Lung (tissue), 12 donors: Measurements from ENCODE around the gene FAM83F. TPM values are rescaled to one million over a fixed set of nuclear protein-coding genes. Genes with fewer than 3 reads are reported as not detected.

Experiments used
- ATAC-seq: fragments of 200-7000 bp; cut with Tn5 transposase; one replicate; pipeline ENCODE4 v1.9.1; 2020; ENCODE audit warnings: moderate number of reproducible peaks; ENCODE audit not compliant: insufficient read depth, low FRiP score
- DNase-seq, 3 donors: peaks; one replicate each; pipeline ENCODE4 v3.0.0-alpha.2; 2013 to 2017
- H3K27ac ChIP-seq, 2 donors: one replicate each; pipeline ENCODE4 v1.5.1; 2013; ENCODE audit warnings: mild to moderate bottlenecking in 2 of 2, moderate library complexity in 2 of 2, control low read depth in 1 of 2, inconsistent platforms in 1 of 2, low read depth in 1 of 2, low read length in 1 of 2
- H3K27me3 ChIP-seq, 3 donors: one replicate each; pipeline ENCODE4 v1.5.1; 2013; ENCODE audit warnings: low read length in 2 of 3; ENCODE audit not compliant: control insufficient read depth in 3 of 3, insufficient read depth in 3 of 3
- H3K36me3 ChIP-seq, 4 donors: one replicate each; pipeline ENCODE4 v1.5.1; 2013; ENCODE audit warnings: low read length in 4 of 4, mild to moderate bottlenecking in 1 of 4, moderate library complexity in 1 of 4; ENCODE audit not compliant: control insufficient read depth in 4 of 4, insufficient read depth in 4 of 4
- H3K4me1 ChIP-seq, 5 donors: one replicate each; pipeline ENCODE4 v1.5.1; 2013; ENCODE audit warnings: low read length in 5 of 5, mild to moderate bottlenecking in 2 of 5, moderate library complexity in 1 of 5; ENCODE audit not compliant: control insufficient read depth in 5 of 5, insufficient read depth in 5 of 5
- H3K4me3 ChIP-seq: one replicate; pipeline ENCODE4 v1.5.1; 2013; ENCODE audit warnings: mild to moderate bottlenecking, control low read depth, moderate library complexity
- H3K9ac ChIP-seq, 2 donors: one replicate each; pipeline ENCODE4 v1.5.1; 2013; ENCODE audit warnings: low read length in 2 of 2, control low read depth in 1 of 2; ENCODE audit not compliant: insufficient read depth in 1 of 2
- H3K9me3 ChIP-seq, 4 donors: one replicate each; pipeline ENCODE4 v1.5.1; 2013; ENCODE audit warnings: low read length in 3 of 4, mild to moderate bottlenecking in 1 of 4, moderate library complexity in 1 of 4; ENCODE audit not compliant: control insufficient read depth in 4 of 4, insufficient read depth in 3 of 4
- WGBS, 2 donors: extraction: QIAGEN DNeasy Blood & Tissue Kit; methylation state at CpG; one replicate each; pipeline ENCODE4 v1.1.7; 2013; 5-methylcytosine and 5-hydroxymethylcytosine counted together
- polyA plus RNA-seq, 2 donors: library from polyadenylated mRNA; stranded (reverse); fragments of 200-250 nt; gene quantifications; one replicate each; pipeline ENCODE4 v1.2.1, GENCODE V29; 2013
- total RNA-seq, 2 donors: library from RNA; depleted of rRNA in 1 of 2; stranded (reverse); fragments of >200 nt in 1 of 2; gene quantifications; one replicate each; pipeline ENCODE4 v1.2.1, GENCODE V29; 2014 to 2021
- TF ChIP-seq, protein P1 (sequence below): IDR thresholded peaks from 2 replicates; pipeline ENCODE4 v1.5.1; 2012; ENCODE audit warnings: mild to moderate bottlenecking; ENCODE audit errors: control extremely low read depth, extremely low read depth
- donor health status: control.
- donor health status: control.
- donor health status: Bipolar disorder and iron deficiency.
- donor health status: healthy.
- donor health status: DM: yes; HTN: yes; CAD: no.

Gene FAM83F
- total and polyA plus RNA-seq, 4 donors: 0.53 to 3.0 (median 0.94) TPM

DNA sequence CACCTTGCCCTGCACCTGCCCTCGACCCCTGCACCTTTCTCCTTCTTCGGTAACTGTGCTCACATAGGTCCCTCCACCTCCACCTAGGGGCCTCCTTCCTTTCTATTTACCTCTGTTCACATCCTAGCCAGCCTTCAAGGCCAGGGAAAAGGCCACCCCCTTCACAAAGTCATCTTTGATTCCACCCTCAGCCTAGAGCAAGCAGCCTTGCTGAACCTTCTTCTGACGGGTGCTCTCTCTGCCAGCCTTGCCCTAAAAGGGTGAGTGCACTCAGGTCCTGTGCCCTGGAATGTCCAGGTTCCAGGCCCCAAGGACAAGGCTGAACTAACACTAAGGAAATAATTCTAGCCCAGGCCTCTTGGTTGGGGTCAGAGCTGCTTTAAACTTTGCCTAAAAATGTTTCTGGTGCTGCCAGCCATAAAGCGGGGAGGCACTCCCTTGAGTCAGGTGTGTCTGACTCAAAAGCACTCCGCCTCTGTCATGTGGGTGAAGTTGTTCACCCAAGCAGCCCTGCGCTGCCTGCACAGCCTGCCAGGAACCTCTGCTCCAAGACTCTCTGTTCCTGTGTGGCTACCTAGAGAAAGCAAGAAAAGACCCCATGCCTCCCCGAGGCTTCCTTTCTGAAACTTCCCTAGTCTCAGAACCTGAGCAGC lies 9.2 kb upstream of the FAM83F start:
- no peak for DNase-seq
- Histone ChIP-seq H3K4me3 (no peak overlapping the region), H3K27ac (no peak overlapping the region), H3K9me3 (peaks cover 0 to 2% (median 0%) of the 10 kb centered on the region in 4 donors), H3K36me3 (no peaks in the 10 kb centered on the region), H3K4me1 (no peaks in the 10 kb centered on the region), H3K9ac (no peak overlapping the region), H3K27me3 (peaks cover 0 to 35% (median 7%) of the 10 kb centered on the region in 3 donors)
- WGBS, 2 donors: 82 to 89% methylated on average over 7 of the region's 7 CpGs
- TF ChIP-seq, protein P1, sequence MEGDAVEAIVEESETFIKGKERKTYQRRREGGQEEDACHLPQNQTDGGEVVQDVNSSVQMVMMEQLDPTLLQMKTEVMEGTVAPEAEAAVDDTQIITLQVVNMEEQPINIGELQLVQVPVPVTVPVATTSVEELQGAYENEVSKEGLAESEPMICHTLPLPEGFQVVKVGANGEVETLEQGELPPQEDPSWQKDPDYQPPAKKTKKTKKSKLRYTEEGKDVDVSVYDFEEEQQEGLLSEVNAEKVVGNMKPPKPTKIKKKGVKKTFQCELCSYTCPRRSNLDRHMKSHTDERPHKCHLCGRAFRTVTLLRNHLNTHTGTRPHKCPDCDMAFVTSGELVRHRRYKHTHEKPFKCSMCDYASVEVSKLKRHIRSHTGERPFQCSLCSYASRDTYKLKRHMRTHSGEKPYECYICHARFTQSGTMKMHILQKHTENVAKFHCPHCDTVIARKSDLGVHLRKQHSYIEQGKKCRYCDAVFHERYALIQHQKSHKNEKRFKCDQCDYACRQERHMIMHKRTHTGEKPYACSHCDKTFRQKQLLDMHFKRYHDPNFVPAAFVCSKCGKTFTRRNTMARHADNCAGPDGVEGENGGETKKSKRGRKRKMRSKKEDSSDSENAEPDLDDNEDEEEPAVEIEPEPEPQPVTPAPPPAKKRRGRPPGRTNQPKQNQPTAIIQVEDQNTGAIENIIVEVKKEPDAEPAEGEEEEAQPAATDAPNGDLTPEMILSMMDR: no peak
- ATAC-seq: no peak

DNA sequence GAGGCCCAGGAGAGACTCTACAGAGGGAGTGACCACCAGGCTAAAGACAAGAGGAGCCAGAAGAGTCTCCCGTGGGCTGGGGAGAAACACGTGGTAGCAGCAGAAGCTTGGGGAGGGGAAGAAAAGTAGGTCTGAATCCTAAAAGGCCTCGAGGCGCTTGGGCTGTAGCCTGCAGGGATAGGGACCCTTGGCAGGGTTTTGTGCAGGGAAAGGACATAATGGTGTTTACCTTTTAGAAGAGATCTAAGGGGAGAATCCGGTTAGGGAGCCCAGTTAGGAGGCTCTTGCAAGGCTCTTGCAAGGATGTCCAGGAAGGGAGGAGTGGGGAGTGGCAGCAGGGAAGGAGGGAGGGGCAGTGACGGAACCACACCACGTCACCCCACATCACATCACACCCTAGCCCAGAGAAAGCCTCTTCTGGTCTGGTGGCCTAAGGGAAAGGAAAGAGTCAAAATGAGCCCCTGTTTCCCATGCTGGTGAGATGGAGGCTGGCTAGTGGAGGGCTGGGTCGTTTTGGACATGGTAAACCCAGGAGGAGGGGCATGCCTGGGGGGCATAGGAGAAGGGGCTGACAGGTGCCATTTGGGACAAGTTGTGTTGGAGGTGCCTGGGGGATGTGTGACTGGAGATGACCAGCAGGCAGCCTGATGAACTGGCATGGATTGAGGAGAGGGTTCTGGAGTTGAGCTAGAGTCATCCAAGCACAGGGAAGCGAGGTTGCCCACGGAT lies 6.2 kb upstream of the FAM83F start:
- Histone ChIP-seq H3K9me3 (no peaks in the 10 kb centered on the region), H3K4me1 (no peaks in the 10 kb centered on the region), H3K36me3 (no peaks in the 10 kb centered on the region), H3K27ac (no peak overlapping the region), H3K4me3 (no peak overlapping the region), H3K27me3 (peaks cover 0 to 62% (median 24%) of the 10 kb centered on the region in 3 donors), H3K9ac (no peak overlapping the region)
- TF ChIP-seq, protein P1: no peak
- ATAC-seq (no peak), DNase-seq (no peak)
- WGBS, 2 donors: 72 to 79% methylated on average over 10 of the region's 10 CpGs

DNA sequence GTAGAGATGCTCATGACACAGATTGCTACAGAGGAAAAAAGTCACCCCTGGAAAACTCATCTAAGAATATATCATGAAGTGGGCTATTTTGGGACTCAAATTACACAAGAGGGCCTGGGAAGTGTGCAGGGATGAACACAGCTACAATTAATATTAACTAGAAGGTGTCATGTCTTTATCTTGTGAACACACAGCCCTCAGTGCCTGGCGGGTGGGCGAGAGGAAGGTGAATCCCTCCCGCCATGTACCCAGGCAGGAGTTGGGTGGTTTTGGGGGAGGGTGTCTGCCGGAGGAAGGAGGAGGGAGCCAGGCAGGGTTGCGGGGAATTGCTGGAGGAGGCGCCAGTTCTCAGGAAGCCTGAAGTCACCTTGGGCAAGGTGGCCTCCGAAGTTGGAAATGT lies 5.1 kb upstream of the FAM83F start:
- Histone ChIP-seq H3K4me1 (peaks cover 0 to 2% (median 0%) of the 10 kb centered on the region in 5 donors), H3K9ac (no peak overlapping the region), H3K27me3 (peaks cover 0 to 66% (median 32%) of the 10 kb centered on the region in 3 donors), H3K9me3 (no peaks in the 10 kb centered on the region), H3K36me3 (no peaks in the 10 kb centered on the region), H3K4me3 (no peak overlapping the region), H3K27ac (no peak overlapping the region)
- DNase-seq (no peak), ATAC-seq (no peak)
- WGBS, 2 donors: 84 to 88% methylated on average over 7 of the region's 7 CpGs
- TF ChIP-seq, protein P1: no peak
